CD4-positive, alpha-beta T cell (primary cell): ENCODE measurements around the gene CDH2. TPM values are rescaled to one million over a fixed set of nuclear protein-coding genes. Genes with fewer than 3 reads are reported as not detected.
A peak's percentile ranks its signal among the peaks of the same experiment; 100 is the strongest.

Source experiments
- ATAC-seq: fragments of 200-7000 bp; cut with Tn5 transposase; one replicate; pipeline ENCODE4 v1.10.0; 2022; ENCODE audit warnings: mild to moderate bottlenecking; ENCODE audit not compliant: poor library complexity
- CTCF ChIA-PET: fragments of 350-600 bp; sonication (Branson Sonifier 250); formaldehyde crosslinking; loops from one replicate; lab custom pipeline; 2021; ENCODE audit warnings: antibody characterized with exemption, inconsistent platforms; lab: Charles Lee
- POLR2A ChIA-PET: fragments of 350-600 bp; sonication (Branson Sonifier 250); formaldehyde crosslinking; loops from one replicate; lab custom pipeline; 2021; ENCODE audit warnings: antibody characterized with exemption, inconsistent platforms; lab: Charles Lee
- DNase-seq, 14 experiments: peaks; one replicate each; pipeline ENCODE4 v3.0.0-alpha.2; 2013 to 2020; ENCODE audit warnings: mixed read lengths in 2 of 14
- H3K27ac ChIP-seq, 2 donors: one replicate each; pipeline versions ENCODE4 v1.5.1 to v1.7.0; 2013; ENCODE audit warnings: low read length in 2 of 2, low read depth in 1 of 2, mild to moderate bottlenecking in 1 of 2
- H3K27me3 ChIP-seq, 2 experiments: 1 replicate in 1 of 2; 2 replicates in 1 of 2; pipeline versions ENCODE4 v1.6.1 to v1.7.0; 2013; ENCODE audit warnings: low read length in 2 of 2, control low read depth in 1 of 2, mild to moderate bottlenecking in 1 of 2, moderate library complexity in 1 of 2; ENCODE audit not compliant: insufficient read depth in 2 of 2, control insufficient read depth in 1 of 2
- H3K36me3 ChIP-seq: one replicate; pipeline ENCODE4 v1.6.1; 2013; ENCODE audit warnings: low read length, control low read depth; ENCODE audit not compliant: insufficient read depth
- H3K4me1 ChIP-seq: one replicate; pipeline ENCODE4 v1.6.1; 2013; ENCODE audit warnings: low read length, control low read depth; ENCODE audit not compliant: insufficient read depth
- H3K4me3 ChIP-seq: one replicate; pipeline ENCODE4 v1.5.1; 2013; ENCODE audit warnings: mild to moderate bottlenecking, low read length, moderate library complexity
- H3K9me3 ChIP-seq, 2 experiments: 1 replicate in 1 of 2; 2 replicates in 1 of 2; pipeline versions ENCODE4 v1.6.1 to v1.7.0; 2013; ENCODE audit warnings: low read length in 2 of 2, mild to moderate bottlenecking in 2 of 2, control low read depth in 1 of 2, moderate library complexity in 1 of 2; ENCODE audit not compliant: control insufficient read depth in 1 of 2, insufficient read depth in 1 of 2
- H3K27ac Mint-ChIP-seq: one replicate; pipeline ENCODE4 v1.8.0; 2020; ENCODE audit warnings: mixed read lengths
- H3K27me3 Mint-ChIP-seq: one replicate; pipeline ENCODE4 v1.8.0; 2021; ENCODE audit warnings: mixed read lengths
- H3K36me3 Mint-ChIP-seq: one replicate; pipeline ENCODE4 v1.8.0; 2021; ENCODE audit warnings: low read depth, mixed read lengths
- H3K4me1 Mint-ChIP-seq: one replicate; pipeline ENCODE4 v1.8.0; 2021; ENCODE audit warnings: low read depth, mixed read lengths
- H3K4me3 Mint-ChIP-seq: one replicate; pipeline ENCODE4 v1.8.0; 2020; ENCODE audit warnings: mild to moderate bottlenecking, mixed read lengths
- H3K9me3 Mint-ChIP-seq: one replicate; pipeline ENCODE4 v1.8.0; 2020; ENCODE audit warnings: mixed read lengths
- CTCF ChIP-seq: fragments of 200-600 bp; IDR thresholded peaks from one replicate; pipeline ENCODE4 v1.8.0; 2022; ENCODE audit warnings: antibody characterized with exemption, mild to moderate bottlenecking
- intact Hi-C, 2 experiments: fragments of 100-400 bp; cut with DNase I in 1 of 2; cut with micrococcal nuclease in 1 of 2; formaldehyde crosslinking; loops; one replicate each; pipeline versions ENCODE4 v1.15.1 to v1.9.0; 2023 to 2025; cut with DNase I, micrococcal nuclease
- polyA plus RNA-seq, 2 donors: library from polyadenylated mRNA; unstranded; fragments of 120-200 nt; gene quantifications; one replicate each; pipeline ENCODE4 v1.2.1, GENCODE V29; 2013
- total RNA-seq, 174 experiments: library from RNA in 2 of 174; stranded (reverse) in 2 of 174; gene quantifications; one replicate each; pipeline ENCODE4 v1.2.3 and lab custom pipeline; 2021 to 2026

CDH2 gene
- total RNA-seq (not detected), total RNA-seq (lab: John Stamatoyannopoulos, UW) (0 to 0.91 (median 0.12) reads per million in 172 experiments)
- polyA plus RNA-seq (2013, experiment 1 of 2) = not detected
- 0.27 TPM for polyA plus RNA-seq (2013, experiment 2 of 2)

GRCh38 chr18:28176948-28177827, at the start of gene CDH2:
TSS of gene CDH2 (minus strand) at chr18:28177130. CDS start at chr18:28177022, 108 bp downstream.
- no peak within 1 kb of the TSS for H3K4me3 ChIP-seq
- intact Hi-C loops = no loop called here
- peak in 1 of 14 experiments; percentile 4 for DNase-seq
- Mint-ChIP-seq H3K4me3 (peak within 1 kb of the TSS; percentile 73), H3K9me3 (no peaks in the 10 kb centered on the region), H3K27ac (no peak within 1 kb of the TSS), H3K27me3 (peaks cover 70% of the 10 kb centered on the region), H3K36me3 (no peaks in the 10 kb centered on the region), H3K4me1 (peaks cover 17% of the 10 kb centered on the region)
- H3K4me1 ChIP-seq = peaks cover 4% of the 10 kb centered on the region
- no peaks in the 10 kb centered on the region for H3K36me3 ChIP-seq
- no peak within 1 kb of the TSS for H3K27ac ChIP-seq
- TF ChIP-seq CTCF = no peak
- H3K9me3 ChIP-seq = peaks cover 0 to 24% of the 10 kb centered on the region in 2 experiments
- CTCF ChIA-PET = no interaction called here
- ATAC-seq = no peak
- POLR2A ChIA-PET = no interaction called here
- peaks cover 20 to 48% of the 10 kb centered on the region in 2 experiments for H3K27me3 ChIP-seq

- H3K9me3 ChIP-seq = peaks cover 0 to 5% of the 10 kb centered on the region in 2 experiments
- H3K4me1 Mint-ChIP-seq = no peaks in the 10 kb centered on the region
- CTCF ChIA-PET = no interaction called here
- H3K27me3 Mint-ChIP-seq = no peaks in the 10 kb centered on the region
- H3K27ac Mint-ChIP-seq = no peak overlapping the region
- TF ChIP-seq CTCF = no peak
- POLR2A ChIA-PET = no interaction called here
- H3K9me3 Mint-ChIP-seq = no peaks in the 10 kb centered on the region
- no peaks in the 10 kb centered on the region for H3K4me1 ChIP-seq
- no peak overlapping the region for H3K27ac ChIP-seq
- H3K36me3 ChIP-seq = no peaks in the 10 kb centered on the region
- H3K36me3 Mint-ChIP-seq = no peaks in the 10 kb centered on the region
- no peak overlapping the region for H3K4me3 ChIP-seq
- H3K27me3 ChIP-seq = no peaks in the 10 kb centered on the region
- no peak overlapping the region for H3K4me3 Mint-ChIP-seq
- intact Hi-C loops = no loop called here
- ATAC-seq = no peak
- DNase-seq = no peak
Measured at GRCh38 chr18:28212060-28212459, 35.1 kb upstream of the CDH2 start.

GRCh38 chr18:28208712-28209265, 31.9 kb upstream of the CDH2 start:
- Histone ChIP-seq H3K4me1 (no peaks in the 10 kb centered on the region), H3K27me3 (no peaks in the 10 kb centered on the region), H3K27ac (no peak overlapping the region), H3K9me3 (peaks cover 4 to 5% of the 10 kb centered on the region in 2 experiments), H3K36me3 (no peaks in the 10 kb centered on the region), H3K4me3 (no peak overlapping the region)
- no peaks in the 10 kb centered on the region for H3K9me3 Mint-ChIP-seq
- TF ChIP-seq CTCF = no peak
- ChIA-PET POLR2A (no interaction called here), CTCF (no interaction called here)
- H3K27ac Mint-ChIP-seq = no peak overlapping the region
- DNase-seq (no peak), ATAC-seq (no peak)
- no peak overlapping the region for H3K4me3 Mint-ChIP-seq
- H3K36me3 Mint-ChIP-seq = no peaks in the 10 kb centered on the region
- H3K27me3 Mint-ChIP-seq = no peaks in the 10 kb centered on the region
- intact Hi-C loops = no loop called here
- H3K4me1 Mint-ChIP-seq = no peaks in the 10 kb centered on the region
